DND-41 (cell line): Measurements from ENCODE around the gene ARVCF.

ENCODE experiments used
- CTCF ChIP-seq: IDR thresholded peaks from 2 replicates; pipeline ENCODE4 v1.5.1; 2012; ENCODE audit warnings: borderline replicate concordance, low read length, moderate library complexity, mild to moderate bottlenecking; ENCODE audit not compliant: poor library complexity, severe bottlenecking; ENCODE audit errors: extremely low read depth
- EZH2 ChIP-seq: IDR thresholded peaks from 3 replicates; pipeline ENCODE4 v1.6.1; 2012; ENCODE audit warnings: borderline replicate concordance, low read depth, mild to moderate bottlenecking, moderate library complexity, low read length, inconsistent platforms; ENCODE audit not compliant: severe bottlenecking

GRCh38 chr22:20011123-20011992 lies 5.3 kb downstream of the ARVCF start:
- TF ChIP-seq EZH2 (no peak), CTCF (no peak)
